Cardiac septum (tissue), 1 donor: ENCODE measurements around the gene BCAS3. TPM values are rescaled to one million over a fixed set of nuclear protein-coding genes. Genes with fewer than 3 reads are reported as not detected.

ENCODE experiments used
- DNase-seq: peaks from one replicate; pipeline ENCODE4 v3.0.0-alpha.2; 2020; ENCODE audit warnings: low spot score
- intact Hi-C: fragments of 100-400 bp; cut with DNase I; formaldehyde crosslinking; loops from one replicate; pipeline ENCODE4 v1.14.0; 2022
- total RNA-seq: library from RNA; stranded (reverse); fragmentation: NEBNext Ultra II Directional; extraction: Animal tissue kit (Norgen Biotek cat#: 25700); gene quantifications from one replicate; pipeline ENCODE4 v1.2.1, GENCODE V29; 2021
- donor health status: DM: no; HTN: no; CAD: no.

BCAS3 gene
- total RNA-seq, 1 donor from 2014 or later: 14.8 TPM

GRCh38 chr17:61384692-61385576 lies 707.3 kb downstream of the BCAS3 start:
- DNase-seq: no peak

GRCh38 chr17:61385577-61386236 lies 708.1 kb downstream of the BCAS3 start:
- intact Hi-C loops: no loop called here
- DNase-seq: no peak

More at GRCh38 chr17:61384692-61385576, 707.3 kb downstream of the BCAS3 start:
- intact Hi-C loops: no loop called here

GRCh38 chr17:61386251-61386650 lies 708.6 kb downstream of the BCAS3 start:
- intact Hi-C loops: no loop called here
- no peak for DNase-seq

- intact Hi-C loops: no loop called here
- no peak for DNase-seq
Observed at GRCh38 chr17:61387011-61387410, 709.4 kb downstream of the BCAS3 start.

- intact Hi-C loops: no loop called here
- no peak for DNase-seq
Observed at GRCh38 chr17:61387511-61388305, 710.1 kb downstream of the BCAS3 start.

- no peak for DNase-seq
- intact Hi-C loops: no loop called here
Observed at GRCh38 chr17:61388561-61389356, 711.1 kb downstream of the BCAS3 start.

- intact Hi-C loops: loop anchor here (2.0 to 10.0 kb wide), 3 partner anchors 135 to 389 kb away; no protein-coding TSS in a partner anchor
- no peak for DNase-seq
Observed at GRCh38 chr17:61389670-61390478, 712.2 kb downstream of the BCAS3 start.

- DNase-seq: no peak
- intact Hi-C loops: loop anchor here (2.0 to 10.0 kb wide), 3 partner anchors 136 to 390 kb away; no protein-coding TSS in a partner anchor
Observed at GRCh38 chr17:61390479-61390791, 712.8 kb downstream of the BCAS3 start.

GRCh38 chr17:61391595-61392291 lies 714.1 kb downstream of the BCAS3 start:
- no peak for DNase-seq
- intact Hi-C loops: loop anchor here (2.0 to 10.0 kb wide), 3 partner anchors 137 to 391 kb away; no protein-coding TSS in a partner anchor

- intact Hi-C loops: loop anchor here (10.0 kb wide), 2 partner anchors 138 to 178 kb away; no protein-coding TSS in a partner anchor
- no peak for DNase-seq
Observed at GRCh38 chr17:61392679-61393078, 715.0 kb downstream of the BCAS3 start.

GRCh38 chr17:61393550-61393903 lies 715.9 kb downstream of the BCAS3 start:
- no peak for DNase-seq
- intact Hi-C loops: loop anchor here (10.0 kb wide), 2 partner anchors 139 to 179 kb away; no protein-coding TSS in a partner anchor

- intact Hi-C loops: loop anchor here (10.0 kb wide), 2 partner anchors 139 to 179 kb away; no protein-coding TSS in a partner anchor
- no peak for DNase-seq
Observed at GRCh38 chr17:61393904-61394629, 716.4 kb downstream of the BCAS3 start.

- intact Hi-C loops: loop anchor here (10.0 kb wide), 2 partner anchors 140 to 180 kb away; no protein-coding TSS in a partner anchor
- DNase-seq: no peak
Observed at GRCh38 chr17:61394630-61395408, 717.2 kb downstream of the BCAS3 start.

GRCh38 chr17:61395409-61395982 lies 717.8 kb downstream of the BCAS3 start:
- intact Hi-C loops: loop anchor here (10.0 kb wide), 2 partner anchors 141 to 181 kb away; no protein-coding TSS in a partner anchor

GRCh38 chr17:61395983-61396585 lies 718.4 kb downstream of the BCAS3 start:
- intact Hi-C loops: loop anchor here (10.0 kb wide), 2 partner anchors 141 to 181 kb away; no protein-coding TSS in a partner anchor
- no peak for DNase-seq

More at GRCh38 chr17:61395409-61395982, 717.8 kb downstream of the BCAS3 start:
- no peak for DNase-seq
